Endothelial cell of umbilical vein (primary cell): ENCODE data around the gene NAALADL1. TPM values are rescaled to one million over a fixed set of nuclear protein-coding genes. Genes with fewer than 3 reads are reported as not detected.

Experiments used
- BruUV-seq: library from RNA; stranded (reverse); fragments of 400-500 nt; replicated peaks from 2 replicates; lab custom pipeline; 2021; lab: Mats Ljungman, UMichigan
- CTCF ChIA-PET: fragments of 300-600, 350-600 bp; sonication (Branson Sonifier 250); formaldehyde crosslinking; loops from one replicate; lab custom pipeline; 2021; ENCODE audit warnings: antibody characterized with exemption, inconsistent platforms; lab: Charles Lee
- POLR2A ChIA-PET: fragments of 300-600, 350-600 bp; sonication (Branson Sonifier 250); formaldehyde crosslinking; loops from one replicate; lab custom pipeline; 2021; ENCODE audit warnings: antibody characterized with exemption, inconsistent platforms; lab: Charles Lee
- DNase-seq: peaks from one replicate; pipeline ENCODE4 v3.0.0-alpha.2; 2011; ENCODE audit warnings: low read depth, low spot score
- FAIRE-seq: peaks from 2 replicates; lab custom pipeline; 2011; peaks lifted over from hg19 to GRCh38; lab: Jason Lieb, UNC
- H2AFZ ChIP-seq: 2 replicates; pipeline ENCODE4 v1.6.0; 2012; ENCODE audit warnings: low read depth, low read length, control low read depth, inconsistent platforms
- H3K27ac ChIP-seq: 2 replicates; pipeline ENCODE4 v1.5.1; 2011; ENCODE audit warnings: low read depth, mild to moderate bottlenecking, control low read depth, low read length, moderate library complexity; ENCODE audit not compliant: insufficient read depth
- H3K27me3 ChIP-seq, 2 experiments: 2 replicates each; pipeline versions ENCODE4 v1.6.0 to v1.6.1; 2011; ENCODE audit warnings: low read length in 2 of 2, mixed read lengths in 1 of 2; ENCODE audit not compliant: control insufficient read depth in 2 of 2, insufficient read depth in 2 of 2
- H3K36me3 ChIP-seq, 2 experiments: 2 replicates in 1 of 2; 3 replicates in 1 of 2; pipeline ENCODE4 v1.5.1; 2011; ENCODE audit warnings: low read length in 2 of 2, mild to moderate bottlenecking in 1 of 2, moderate library complexity in 1 of 2; ENCODE audit not compliant: control insufficient read depth in 2 of 2, insufficient read depth in 2 of 2; ENCODE audit errors: extremely low read depth in 1 of 2
- H3K4me1 ChIP-seq: 3 replicates; pipeline ENCODE4 v1.5.1; 2011; ENCODE audit warnings: mild to moderate bottlenecking, low read length; ENCODE audit not compliant: control insufficient read depth, insufficient read depth; ENCODE audit errors: extremely low read depth
- H3K4me2 ChIP-seq: 2 replicates; pipeline ENCODE4 v1.6.1; 2011; ENCODE audit warnings: low read length, control low read depth, mixed read lengths; ENCODE audit not compliant: insufficient read depth
- H3K4me3 ChIP-seq, 3 experiments: fragments of 200-600 bp in 1 of 3; sonication (generic), shearing (Covaris generic) in 1 of 3; replicated peaks in 1 of 3; 2 replicates each; pipeline ENCODE4 v1.5.1; 2011 to 2016; ENCODE audit warnings: control low read depth in 3 of 3, low read length in 3 of 3, mild to moderate bottlenecking in 2 of 3, inconsistent platforms in 1 of 3, low read depth in 1 of 3, moderate library complexity in 1 of 3; ENCODE audit not compliant: insufficient read depth in 1 of 3
- H3K79me2 ChIP-seq: 2 replicates; pipeline ENCODE4 v1.6.0; 2012; ENCODE audit warnings: low read length, inconsistent platforms; ENCODE audit not compliant: control insufficient read depth, insufficient read depth
- H3K9ac ChIP-seq: replicated peaks from 2 replicates; pipeline ENCODE3; 2011; ENCODE audit warnings: low read length, control low read depth; ENCODE audit not compliant: insufficient read depth; ENCODE audit errors: extremely low read depth
- H3K9me1 ChIP-seq: replicated peaks from 3 replicates; pipeline ENCODE4 v1.6.0; 2011; ENCODE audit warnings: mild to moderate bottlenecking, low read length; ENCODE audit not compliant: control insufficient read depth, insufficient read depth; ENCODE audit errors: extremely low read depth
- H3K9me3 ChIP-seq: replicated peaks from 2 replicates; pipeline ENCODE4 v1.5.1; 2012; ENCODE audit warnings: low read length, inconsistent platforms; ENCODE audit not compliant: control insufficient read depth, insufficient read depth
- H4K20me1 ChIP-seq: replicated peaks from 2 replicates; pipeline ENCODE3; 2011; ENCODE audit warnings: mild to moderate bottlenecking, low read length; ENCODE audit not compliant: control insufficient read depth, insufficient read depth; ENCODE audit errors: extremely low read depth
- CTCF ChIP-seq, 2 donors: IDR thresholded peaks; 1 replicate in 1 of 2; 2 replicates in 1 of 2; pipeline ENCODE4 v1.5.1; 2011; ENCODE audit warnings: low read length in 2 of 2, mild to moderate bottlenecking in 2 of 2, moderate library complexity in 2 of 2, control low read depth in 1 of 2, inconsistent platforms in 1 of 2, low read depth in 1 of 2; ENCODE audit not compliant: insufficient read depth in 1 of 2; ENCODE audit errors: extremely low read depth in 1 of 2
- EZH2 ChIP-seq: IDR thresholded peaks from 2 replicates; pipeline ENCODE4 v1.6.1; 2012; ENCODE audit warnings: borderline replicate concordance, low read depth, mild to moderate bottlenecking, moderate library complexity, low read length, inconsistent platforms; ENCODE audit not compliant: severe bottlenecking
- FOS ChIP-seq: IDR thresholded peaks from 2 replicates; pipeline ENCODE4 v1.6.1; 2011; ENCODE audit warnings: mild to moderate bottlenecking, low read length, moderate library complexity, borderline replicate concordance; ENCODE audit not compliant: insufficient read depth
- GATA2 ChIP-seq: IDR thresholded peaks from 2 replicates; pipeline ENCODE4 v1.7.0; 2011; ENCODE audit warnings: low read depth, mild to moderate bottlenecking, moderate library complexity, mixed read lengths, low read length; ENCODE audit not compliant: insufficient read length, insufficient read depth
- JUN ChIP-seq: IDR thresholded peaks from 2 replicates; pipeline ENCODE4 v1.6.1; 2011; ENCODE audit warnings: borderline replicate concordance, low read depth; ENCODE audit not compliant: insufficient read length, insufficient read depth
- MAX ChIP-seq: IDR thresholded peaks from 2 replicates; pipeline ENCODE4 v1.6.1; 2011; ENCODE audit not compliant: insufficient read depth, insufficient read length
- MYC ChIP-seq: IDR thresholded peaks from one replicate; pipeline ENCODE4 v1.6.1; 2011; ENCODE audit warnings: mild to moderate bottlenecking, low read depth, low read length
- POLR2A ChIP-seq: IDR thresholded peaks from 2 replicates; pipeline ENCODE4 v1.6.1; 2012; ENCODE audit warnings: low read depth, mild to moderate bottlenecking, control low read depth, low read length
- POLR2AphosphoS5 ChIP-seq: IDR thresholded peaks from 2 replicates; pipeline ENCODE4 v1.6.1; 2012; ENCODE audit warnings: low read depth, mild to moderate bottlenecking, control low read depth, low read length, moderate library complexity; ENCODE audit not compliant: insufficient read depth
- dilution Hi-C: fragments of 300-500 bp; cut with MboI; formaldehyde crosslinking; loops from one replicate; pipeline ENCODE4 v1.15.0; 2019; ENCODE audit warnings: low sequenced_read_pairs; ENCODE audit not compliant: extremely low pct_ligation_motif_present
- intact Hi-C: fragments of 100-400 bp; cut with micrococcal nuclease; formaldehyde crosslinking; loops from one replicate; pipeline ENCODE4 v1.10.0; 2022
- polyA plus RNA-seq, 4 experiments: library from polyadenylated mRNA; depleted of rRNA in 3 of 4; stranded (reverse) in 3 of 4; unstranded in 1 of 4; fragments of >200 nt; gene quantifications; 2 replicates each; pipeline versions ENCODE4 v1.2.1 to v1.2.3, GENCODE V29; 2011 to 2012; ENCODE audit warnings: missing spikeins in 1 of 4
- total RNA-seq: library from RNA; stranded (reverse); gene quantifications from 2 replicates; pipeline ENCODE4 v1.2.3, GENCODE V29; 2021

NAALADL1 gene
- total and polyA plus RNA-seq, 2 donors (not counting 3 experiments of a cell fraction or from before 2014, with no cell fraction given) = 6.8 to 13.9 TPM

- FAIRE-seq (no peak), DNase-seq (no peak)
- no peak overlapping the region for H3K4me2 ChIP-seq
- no peaks in the 10 kb centered on the region for H3K79me2 ChIP-seq
- H3K9ac ChIP-seq = no peak overlapping the region
- CTCF ChIA-PET = interaction anchor here (0.6 kb wide), 1 partner anchor 8 kb away, joined by 3 read pairs; no protein-coding TSS in a partner anchor
- H3K4me1 ChIP-seq = no peaks in the 10 kb centered on the region
- no peak overlapping the region for H3K27ac ChIP-seq
- intact Hi-C loops (no loop called here), dilution Hi-C loops (no loop called here)
- no TSS peak for BruUV-seq
- H3K36me3 ChIP-seq = no peaks in the 10 kb centered on the region
- no peaks in the 10 kb centered on the region for H3K9me1 ChIP-seq
- no peaks in the 10 kb centered on the region for H4K20me1 ChIP-seq
- H2AFZ ChIP-seq = no peak overlapping the region
- POLR2A ChIA-PET = interaction anchor here (0.6 to 0.7 kb wide), 2 partner anchors 14 to 189 kb away, joined by 3 to 4 read pairs; partner anchors contain the start of genes NAALADL1 and POLA2
- no peak overlapping the region for H3K4me3 ChIP-seq
- no peaks in the 10 kb centered on the region for H3K27me3 ChIP-seq
- no peak for TF ChIP-seq POLR2AphosphoS5
- TF ChIP-seq FOS = no peak
- TF ChIP-seq MYC = no peak
- no peak for TF ChIP-seq POLR2A
- TF ChIP-seq EZH2 = no peak
- no peak for TF ChIP-seq JUN
- TF ChIP-seq MAX = no peak
- TF ChIP-seq GATA2 = no peak
- no peak for TF ChIP-seq CTCF (IDR thresholded peaks at IDR 0.05; ENCODE audit: extremely low read depth in 1 of 2, insufficient read depth in 1 of 2, low read depth in 1 of 2, low read length in 2 of 2)
- no peaks in the 10 kb centered on the region for H3K9me3 ChIP-seq
These were observed 14.2 kb upstream of the NAALADL1 start for GRCh38 chr11:65072631-65072966.
